NOMO-1 treated with DMSO at 0.1 percent for 48 hours (cell line): ENCODE data around the gene NT5C.
"Not testable (repeated sequence)": the region's sequence is repeated elsewhere in the genome, so short reads cannot be mapped to it uniquely, and the experiment has no call there.

Experiments used
- DNase-seq: peaks from one replicate; lab custom pipeline; 2025; ENCODE audit not compliant: unreplicated experiment; lab: John Stamatoyannopoulos, UW

The NT5C gene

GRCh38 chr17:75131278-75132017 is at the start of gene NT5C:
Gene NT5C (minus strand): TSS chr17:75131742. CDS start chr17:75131707, 35 bp downstream.
- DNase-seq: peak; percentile 72

GRCh38 chr17:75181110-75181509 is 49.6 kb upstream of the NT5C start:
- no peak for DNase-seq

DNA sequence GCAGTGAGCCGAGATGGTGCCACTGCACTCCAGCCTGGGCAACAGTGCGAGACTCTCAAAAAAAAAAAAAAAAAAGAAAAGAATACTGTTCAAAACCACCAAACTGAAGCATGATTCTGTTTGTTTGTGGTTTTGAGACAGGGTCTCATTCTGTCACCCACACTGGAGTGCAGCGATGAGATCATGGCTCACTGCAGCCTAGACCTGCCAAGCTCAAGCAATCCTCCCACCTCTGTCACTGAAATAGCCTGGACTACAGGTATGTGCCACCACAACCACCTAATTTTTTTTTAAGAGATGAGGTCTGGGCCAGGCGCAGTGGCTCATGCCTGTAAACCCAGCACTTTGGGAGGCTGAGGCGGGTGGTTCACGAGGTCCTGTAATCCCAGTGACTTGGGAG is 46.9 kb upstream of the NT5C start:
- DNase-seq: no peak

GRCh38 chr17:75176625-75177024 is 45.1 kb upstream of the NT5C start:
- no peak for DNase-seq

DNA sequence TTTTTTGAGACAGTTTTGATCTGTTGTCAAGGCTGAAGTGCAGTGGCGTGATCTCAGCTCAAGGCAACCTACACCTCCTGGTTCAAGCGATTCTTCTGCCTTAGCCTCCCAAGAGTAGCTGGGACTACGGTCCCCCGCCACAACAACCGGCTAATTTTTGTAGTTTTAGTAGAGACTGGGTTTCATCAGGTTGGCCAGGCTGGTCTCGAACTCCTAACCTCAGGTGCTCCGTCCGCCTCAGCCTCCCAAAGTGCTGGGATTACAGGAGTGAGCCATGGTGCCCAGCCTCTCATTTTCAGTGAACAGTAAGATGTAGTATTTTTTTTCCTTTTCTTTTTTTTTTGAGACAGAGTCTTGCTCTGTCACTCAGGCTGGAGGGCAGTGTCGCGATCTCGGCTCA is 43.5 kb upstream of the NT5C start:
- no peak for DNase-seq

- no peak for DNase-seq
Observed at GRCh38 chr17:75173526-75173925, 42.0 kb upstream of the NT5C start.

DNA sequence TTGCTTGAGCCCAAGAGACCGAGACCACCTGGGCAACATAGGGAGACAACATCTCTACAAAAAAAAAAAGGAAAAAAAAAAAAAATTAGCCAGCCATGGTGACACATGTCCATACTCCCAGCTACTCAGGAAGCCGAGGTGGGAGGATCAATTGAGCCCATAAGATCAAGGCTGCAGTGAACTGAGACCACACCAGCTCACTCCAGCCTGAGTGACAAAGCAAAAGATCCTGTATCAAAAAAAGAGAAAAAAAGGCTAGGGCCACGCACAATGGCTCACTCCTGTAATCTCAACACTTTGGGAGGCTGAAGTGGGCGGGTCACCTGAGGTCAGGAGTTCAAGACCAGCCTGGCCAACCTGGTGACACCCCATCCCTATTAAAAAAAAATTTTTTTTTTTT is 37.5 kb upstream of the NT5C start:
- DNase-seq: no peak

DNA sequence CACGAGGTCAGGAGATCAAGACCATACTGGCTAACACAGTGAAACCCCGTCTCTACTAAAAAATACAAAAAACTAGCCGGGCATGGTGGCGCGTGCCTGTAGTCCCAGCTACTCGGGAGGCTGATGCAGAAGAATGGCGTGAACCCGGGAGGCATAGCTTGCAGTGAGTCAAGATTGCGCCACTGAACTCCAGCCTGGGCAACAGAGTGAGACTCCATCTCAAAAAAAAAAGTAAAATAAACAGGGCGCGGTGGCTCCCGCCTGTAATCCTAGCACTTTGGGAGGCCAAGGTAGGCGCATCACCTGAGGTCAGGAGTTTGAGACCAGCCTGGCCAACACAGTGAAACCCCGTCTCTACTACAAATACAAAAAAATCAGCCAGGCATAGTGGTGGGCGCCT is 33.1 kb upstream of the NT5C start:
- not testable (repeated sequence) for DNase-seq

- DNase-seq: no peak
Observed at GRCh38 chr17:75163074-75163473, 31.5 kb upstream of the NT5C start.

DNA sequence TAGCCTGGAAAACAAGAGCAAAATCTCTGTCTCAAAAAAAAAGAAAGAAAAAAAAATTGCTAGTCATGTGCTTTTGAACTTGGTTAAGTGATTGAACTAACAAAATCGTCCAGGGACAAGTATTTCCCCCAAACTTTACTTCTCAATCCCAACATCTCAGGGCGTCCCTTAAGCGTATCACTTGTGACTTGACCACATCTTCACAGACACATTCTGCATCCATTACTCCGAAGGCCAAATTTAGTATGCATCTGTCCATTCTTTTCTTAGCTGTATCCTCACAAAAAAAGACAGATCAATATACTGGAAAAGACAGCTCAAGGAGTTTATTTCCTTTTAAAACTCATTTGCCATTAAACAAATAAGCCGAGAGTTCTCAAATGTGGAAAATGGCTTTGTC is 28.7 kb upstream of the NT5C start:
- no peak for DNase-seq

GRCh38 chr17:75159196-75160031 is 27.9 kb upstream of the NT5C start:
- no peak for DNase-seq

DNA sequence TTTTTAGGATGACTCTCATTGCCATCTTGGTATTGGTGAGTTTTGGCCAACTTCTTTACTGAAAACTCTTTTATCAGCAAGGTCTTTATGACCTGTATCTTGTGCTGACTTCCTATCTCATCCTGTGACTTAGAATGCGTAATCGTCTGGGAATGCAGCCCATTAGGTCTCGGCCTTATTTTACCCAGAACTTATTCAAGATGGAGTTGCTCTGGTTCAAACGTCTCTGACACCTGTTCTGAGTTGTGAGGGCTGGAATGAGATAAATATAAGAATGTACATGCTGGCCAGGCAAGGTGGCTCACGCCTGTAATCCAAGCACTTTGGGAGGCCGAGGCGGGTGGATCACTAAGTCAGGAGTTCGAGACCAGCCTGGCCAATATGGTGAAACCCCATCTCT is 26.9 kb upstream of the NT5C start:
- not testable (repeated sequence) for DNase-seq

- DNase-seq: no peak
Observed at GRCh38 chr17:75155191-75155601, 23.7 kb upstream of the NT5C start.

DNA sequence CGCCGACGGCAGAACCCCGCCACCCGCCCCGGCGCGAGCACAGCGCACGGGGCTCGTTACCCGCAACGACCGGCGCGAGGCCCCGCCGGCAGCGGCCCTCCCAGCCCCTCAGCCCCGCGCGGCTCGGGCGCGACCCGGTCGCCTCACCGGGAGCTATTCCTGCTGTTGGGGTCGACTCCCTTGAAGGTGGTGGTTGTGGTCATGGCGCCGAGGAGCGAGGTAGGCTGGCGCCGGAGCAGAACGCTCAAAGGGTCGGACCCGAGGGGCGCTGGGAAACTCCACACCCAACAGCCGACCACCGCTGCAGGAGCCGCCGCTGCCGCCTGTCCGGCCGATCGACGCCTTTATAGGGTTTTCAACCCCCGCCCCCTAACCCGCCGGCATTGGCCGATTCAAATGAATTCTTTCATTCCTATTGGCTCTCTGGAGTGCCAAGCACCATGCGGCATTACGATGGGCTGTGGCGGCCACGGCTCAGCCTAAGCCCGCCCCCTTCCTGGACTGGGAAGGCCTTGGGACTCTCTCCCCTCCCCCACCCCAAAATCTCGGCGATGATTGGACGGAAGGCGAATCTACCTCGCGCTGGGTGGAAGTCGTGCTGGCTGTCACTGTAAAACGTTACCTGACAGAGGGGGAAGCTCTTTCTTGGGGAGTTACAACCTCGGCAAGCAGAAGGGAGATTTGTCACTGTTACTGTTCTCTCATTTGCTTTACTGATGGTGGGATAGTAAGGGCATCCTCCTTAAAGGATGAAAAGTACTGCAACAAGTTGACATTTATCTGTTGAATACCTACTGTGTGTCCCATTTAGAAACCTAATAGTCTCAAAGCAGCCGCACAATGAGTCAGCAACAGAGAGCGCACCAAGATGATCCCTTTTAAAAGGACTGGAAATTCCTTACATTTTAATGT is 22.9 kb upstream of the NT5C start, which contains the start of gene JPT1:
Gene JPT1 (minus strand): TSS at position 318 of the 912 bp plus-strand sequence. CDS start 115 bp downstream, at position 203.
- peak; percentile 97 for DNase-seq

DNA sequence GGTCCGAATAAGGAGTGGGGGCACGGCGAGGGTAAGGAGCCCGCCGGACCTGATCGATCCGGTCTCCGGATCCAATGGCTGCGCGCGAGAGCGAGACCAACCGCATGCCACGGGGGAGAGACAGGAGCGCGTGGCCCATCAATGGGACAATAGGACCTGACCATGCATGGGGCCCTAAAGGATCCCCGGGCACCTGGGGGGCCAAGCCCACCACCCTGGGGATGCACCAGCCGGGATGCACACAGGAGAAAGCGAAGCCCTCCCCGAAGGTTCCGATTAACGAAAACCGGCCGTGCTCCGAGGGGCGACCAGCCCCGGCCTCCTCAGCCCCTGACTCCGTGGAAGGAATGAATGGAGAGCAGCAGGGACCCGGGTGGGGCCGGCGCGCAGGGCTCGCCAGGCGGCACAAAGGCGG is 22.2 kb upstream of the NT5C start:
- DNase-seq: no peak

DNA sequence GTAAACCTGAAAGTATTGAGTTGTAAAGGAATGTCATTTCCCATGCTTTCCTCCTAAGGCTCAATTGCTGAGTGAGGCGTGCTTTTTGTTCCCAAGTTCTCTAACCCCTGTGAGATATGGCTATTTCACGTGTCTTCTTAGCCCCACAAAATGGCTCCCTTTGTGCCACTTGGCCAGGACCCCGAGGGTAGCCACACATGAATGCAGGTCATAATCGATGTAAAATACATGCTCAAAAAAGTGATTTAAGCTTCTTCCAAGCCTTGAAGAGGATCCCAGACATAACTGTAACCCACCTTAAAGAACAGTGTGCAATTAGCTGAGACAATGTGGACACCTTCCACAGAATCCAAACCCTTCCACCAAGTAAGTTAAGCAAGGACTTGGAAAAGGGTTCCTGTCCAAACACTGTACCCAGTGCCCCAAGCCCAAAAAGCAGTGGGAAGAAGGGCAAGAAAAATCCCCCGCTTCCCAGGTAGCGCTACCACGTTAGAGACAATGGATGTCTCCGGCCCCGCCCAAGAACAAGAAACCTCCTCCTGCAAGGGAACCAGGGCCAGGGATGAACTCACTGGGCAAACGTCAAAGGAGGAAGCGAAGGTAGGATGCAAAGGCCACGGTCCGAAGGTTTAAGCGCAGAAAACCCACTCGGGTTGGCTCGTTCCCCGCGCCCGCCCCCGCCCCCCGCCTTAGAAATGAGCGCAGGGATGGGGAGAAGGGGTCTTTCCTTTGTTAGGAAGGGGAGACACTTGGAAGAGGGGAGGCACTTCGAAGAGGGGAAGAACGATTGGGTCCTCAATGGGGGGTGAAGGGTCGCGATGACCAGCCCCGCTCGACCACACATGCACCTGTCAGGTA is 21.6 kb upstream of the NT5C start:
- peak; percentile 61 for DNase-seq

DNA sequence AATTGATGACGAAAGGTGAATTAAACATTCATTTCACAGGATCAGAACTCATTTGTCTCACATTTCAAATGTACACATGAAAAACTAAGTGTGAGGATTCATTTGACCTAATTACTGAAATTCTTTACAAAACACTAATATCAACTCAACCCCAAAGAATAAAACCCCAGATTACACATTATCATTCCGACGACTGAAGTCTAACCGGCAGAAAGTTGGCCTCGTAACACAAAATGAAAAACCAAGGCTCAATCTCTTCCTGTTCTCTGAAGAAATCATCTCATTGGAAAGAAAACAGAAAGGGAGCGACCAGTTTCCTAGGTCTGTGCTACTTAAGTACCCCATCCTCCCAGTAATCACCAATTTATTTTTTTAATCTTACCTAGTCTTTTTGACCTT is 21.0 kb upstream of the NT5C start:
- DNase-seq: no peak

DNA sequence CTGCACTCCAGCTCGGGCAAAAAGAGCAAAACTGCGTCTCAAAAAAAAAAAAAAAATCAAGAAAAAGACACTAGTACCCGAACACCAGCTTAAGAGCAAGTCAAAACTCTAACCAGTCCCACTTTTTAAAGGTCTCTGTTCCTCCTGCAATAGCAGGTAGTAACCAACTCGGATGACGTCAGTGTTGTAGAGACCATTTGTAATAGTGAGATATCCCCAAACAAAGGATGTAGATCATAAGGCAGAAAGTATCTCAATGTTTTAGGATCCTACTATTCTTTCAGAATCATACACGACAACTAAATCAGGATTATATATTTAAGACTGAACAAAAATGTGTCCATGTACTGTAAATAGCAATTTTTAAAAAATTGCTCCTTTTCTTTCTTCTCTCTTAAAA is 20.4 kb upstream of the NT5C start:
- DNase-seq: no peak

- DNase-seq: peak; percentile 7
Observed at GRCh38 chr17:75147878-75148546, 16.5 kb upstream of the NT5C start.

DNA sequence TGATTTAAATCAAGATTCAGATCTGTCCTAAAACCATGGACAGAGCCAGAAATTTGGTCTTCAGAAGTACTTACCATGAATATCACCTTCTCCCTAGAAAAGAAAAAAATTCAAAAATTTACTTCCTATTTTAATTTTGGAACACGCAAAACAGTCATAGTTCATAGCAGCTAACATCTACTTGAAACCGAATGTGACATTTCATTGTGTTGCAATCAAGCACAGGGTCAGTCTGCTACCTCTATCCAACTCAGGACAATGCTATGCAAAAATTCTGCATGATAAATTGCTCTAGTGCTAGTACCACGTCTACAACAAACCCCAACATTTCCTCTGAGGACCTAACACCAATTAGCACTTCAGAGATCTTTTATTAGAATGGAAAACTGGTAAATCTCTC is 15.1 kb upstream of the NT5C start:
- no peak for DNase-seq
